ENCODE results near the gene TAF11L13. TPM values are rescaled to one million over a fixed set of nuclear protein-coding genes. Genes with fewer than 3 reads are reported as not detected.

TAF11L13 gene
- total RNA-seq, 4 donors from 2014 or later = not detected

DNA sequence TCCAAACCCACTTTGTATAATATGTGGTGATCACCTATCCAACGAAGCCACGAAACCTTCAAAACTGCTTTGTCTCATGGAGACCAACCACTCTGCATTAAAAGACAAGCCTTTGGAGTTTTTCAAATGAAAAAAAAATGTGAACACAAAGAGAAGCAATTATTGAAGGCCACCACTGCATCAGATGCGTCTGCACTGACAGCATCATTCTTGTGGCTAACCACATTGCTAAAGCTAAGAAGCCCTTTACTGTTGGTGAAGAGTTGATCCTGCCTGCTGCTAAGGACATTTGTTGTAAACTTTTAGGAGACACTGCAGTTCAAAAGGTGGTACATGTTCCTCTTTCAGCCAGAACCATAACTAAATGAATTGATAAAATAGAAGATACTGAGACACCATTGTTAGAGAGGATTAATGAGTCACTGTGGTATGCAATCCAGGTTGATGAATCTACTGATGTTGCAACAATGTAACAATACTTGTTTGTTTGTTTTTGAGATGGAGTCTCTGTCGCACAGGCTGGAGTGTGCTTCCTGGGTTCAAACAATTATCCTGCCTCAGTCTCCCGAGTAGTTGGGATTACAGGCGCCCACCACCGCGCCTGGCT, 47.8 kb downstream of the TAF11L13 start:
- H3K36me3 ChIP-seq = no peaks in the 10 kb centered on the region
- H3K27me3 ChIP-seq = no peaks in the 10 kb centered on the region
- DNase-seq = no peak
- TF ChIP-seq, protein P1, sequence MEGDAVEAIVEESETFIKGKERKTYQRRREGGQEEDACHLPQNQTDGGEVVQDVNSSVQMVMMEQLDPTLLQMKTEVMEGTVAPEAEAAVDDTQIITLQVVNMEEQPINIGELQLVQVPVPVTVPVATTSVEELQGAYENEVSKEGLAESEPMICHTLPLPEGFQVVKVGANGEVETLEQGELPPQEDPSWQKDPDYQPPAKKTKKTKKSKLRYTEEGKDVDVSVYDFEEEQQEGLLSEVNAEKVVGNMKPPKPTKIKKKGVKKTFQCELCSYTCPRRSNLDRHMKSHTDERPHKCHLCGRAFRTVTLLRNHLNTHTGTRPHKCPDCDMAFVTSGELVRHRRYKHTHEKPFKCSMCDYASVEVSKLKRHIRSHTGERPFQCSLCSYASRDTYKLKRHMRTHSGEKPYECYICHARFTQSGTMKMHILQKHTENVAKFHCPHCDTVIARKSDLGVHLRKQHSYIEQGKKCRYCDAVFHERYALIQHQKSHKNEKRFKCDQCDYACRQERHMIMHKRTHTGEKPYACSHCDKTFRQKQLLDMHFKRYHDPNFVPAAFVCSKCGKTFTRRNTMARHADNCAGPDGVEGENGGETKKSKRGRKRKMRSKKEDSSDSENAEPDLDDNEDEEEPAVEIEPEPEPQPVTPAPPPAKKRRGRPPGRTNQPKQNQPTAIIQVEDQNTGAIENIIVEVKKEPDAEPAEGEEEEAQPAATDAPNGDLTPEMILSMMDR (IDR thresholded peaks at IDR 0.05) = no peak
- TF ChIP-seq EP300 (IDR thresholded peaks at IDR 0.05; ENCODE audit: low read depth) = no peak
- no peak for TF ChIP-seq POLR2AphosphoS5 (IDR thresholded peaks at IDR 0.05)
- no peak for TF ChIP-seq POLR2A (IDR thresholded peaks at IDR 0.05)
- no peak overlapping the region for H3K4me3 ChIP-seq
- in situ Hi-C loops (cut with MboI; ENCODE audit: low pct_ligation_motif_present in 1 of 4, low pct_unique_long_range_greater_than_20kb in 1 of 4, low sequenced_read_pairs in 3 of 4) = no loop called here
- no peaks in the 10 kb centered on the region for H3K4me1 ChIP-seq
- H3K27ac ChIP-seq = no peak overlapping the region
- intact Hi-C loops (cut with DNase I; ENCODE audit: low total_unique reads) = no loop called here
- H3K9me3 ChIP-seq = no peaks in the 10 kb centered on the region
- WGBS, 2 donors (ENCODE audit: low coverage in 1 of 2) = 89% methylated on average over 7 to 8 of the region's 8 CpGs

DNA sequence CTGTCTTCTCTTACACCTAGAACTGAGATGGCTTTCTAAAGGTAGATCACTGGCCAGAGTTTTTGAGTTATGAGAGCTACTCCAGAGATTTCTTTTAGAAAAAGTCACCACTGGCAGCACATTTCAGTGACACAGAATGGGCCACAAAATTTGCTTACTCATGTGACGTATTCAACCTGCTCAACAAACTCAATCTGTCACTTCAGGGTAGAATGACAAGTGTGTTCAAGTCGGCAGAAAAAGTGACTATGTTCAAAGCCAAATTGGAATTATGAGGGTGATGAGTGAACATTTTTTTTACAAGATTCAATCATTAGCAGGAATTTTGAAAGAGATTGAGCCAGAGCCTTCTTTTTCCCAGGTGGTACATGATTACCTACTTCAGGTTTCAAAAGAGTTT, 48.8 kb downstream of the TAF11L13 start:
- 50 to 71% methylated on average over 1 to 2 of the region's 2 CpGs for WGBS, 2 donors (ENCODE audit: low coverage in 1 of 2)
- in situ Hi-C loops (cut with MboI; ENCODE audit: low pct_ligation_motif_present in 1 of 4, low pct_unique_long_range_greater_than_20kb in 1 of 4, low sequenced_read_pairs in 3 of 4) = no loop called here

More for the DNA sequence above, 48.8 kb downstream of the TAF11L13 start:
- Histone ChIP-seq H3K36me3 (no peaks in the 10 kb centered on the region), H3K27ac (no peak overlapping the region), H3K4me3 (no peak overlapping the region), H3K4me1 (no peaks in the 10 kb centered on the region), H3K9me3 (no peaks in the 10 kb centered on the region), H3K27me3 (no peaks in the 10 kb centered on the region)
- TF ChIP-seq POLR2A (IDR thresholded peaks at IDR 0.05) = no peak
- no peak for TF ChIP-seq EP300 (IDR thresholded peaks at IDR 0.05; ENCODE audit: low read depth)
- TF ChIP-seq POLR2AphosphoS5 (IDR thresholded peaks at IDR 0.05) = no peak
- TF ChIP-seq, protein P1 (IDR thresholded peaks at IDR 0.05) = no peak
- intact Hi-C loops (cut with DNase I; ENCODE audit: low total_unique reads) = no loop called here
- no peak for DNase-seq

Small RNA genes lying within 50 kb of the gene (small RNA-seq; reads per million reads assigned to genes)
- gene AC233724.1 = 0 reads per million in 4 donors
- gene AC233724.12 = 0 reads per million in 4 donors
- 0 reads per million in 4 donors for gene AC233724.2
- gene AC233724.3 = 0 reads per million in 4 donors
- gene AC233724.4 = 0 reads per million in 4 donors
- gene AC233724.6 = 0 reads per million in 4 donors
- 0 reads per million in 4 donors for gene AC233724.7

Other genes with a start within 250 kb of the TAF11L13 start
- not detected for gene TAF11L2, start 133.9 kb upstream of the TAF11L13 start, total RNA-seq
- gene TAF11L3, start 113.7 kb upstream of the TAF11L13 start, total RNA-seq = not detected
- not detected for gene TAF11L4, start 110.3 kb upstream of the TAF11L13 start, total RNA-seq
- not detected for gene TAF11L5, start 106.9 kb upstream of the TAF11L13 start, total RNA-seq
- gene TAF11L6, start 103.4 kb upstream of the TAF11L13 start, total RNA-seq = not detected
- not detected for gene TAF11L7, start 46.3 kb upstream of the TAF11L13 start, total RNA-seq
- gene TAF11L8, start 41.1 kb upstream of the TAF11L13 start, total RNA-seq = not detected
- not detected for gene TAF11L9, start 37.7 kb upstream of the TAF11L13 start, total RNA-seq
- gene TAF11L10, start 34.3 kb upstream of the TAF11L13 start, total RNA-seq = not detected
- not detected for gene TAF11L11, start 27.9 kb upstream of the TAF11L13 start, total RNA-seq
- not detected for gene TAF11L12, start 21.7 kb upstream of the TAF11L13 start, total RNA-seq
- gene TAF11L14, start 2.4 kb downstream of the TAF11L13 start, total RNA-seq = not detected